GM12892 (cell line): Measurements from ENCODE around the gene RAB44.

Experiments
- POLR2A ChIP-seq: IDR thresholded peaks from 2 replicates; pipeline ENCODE4 v1.6.1; 2011; ENCODE audit warnings: low read depth, low read length, control low read depth
- POLR2AphosphoS5 ChIP-seq: IDR thresholded peaks from 2 replicates; pipeline ENCODE4 v1.6.1; 2011; ENCODE audit warnings: low read depth, low read length, control low read depth

DNA sequence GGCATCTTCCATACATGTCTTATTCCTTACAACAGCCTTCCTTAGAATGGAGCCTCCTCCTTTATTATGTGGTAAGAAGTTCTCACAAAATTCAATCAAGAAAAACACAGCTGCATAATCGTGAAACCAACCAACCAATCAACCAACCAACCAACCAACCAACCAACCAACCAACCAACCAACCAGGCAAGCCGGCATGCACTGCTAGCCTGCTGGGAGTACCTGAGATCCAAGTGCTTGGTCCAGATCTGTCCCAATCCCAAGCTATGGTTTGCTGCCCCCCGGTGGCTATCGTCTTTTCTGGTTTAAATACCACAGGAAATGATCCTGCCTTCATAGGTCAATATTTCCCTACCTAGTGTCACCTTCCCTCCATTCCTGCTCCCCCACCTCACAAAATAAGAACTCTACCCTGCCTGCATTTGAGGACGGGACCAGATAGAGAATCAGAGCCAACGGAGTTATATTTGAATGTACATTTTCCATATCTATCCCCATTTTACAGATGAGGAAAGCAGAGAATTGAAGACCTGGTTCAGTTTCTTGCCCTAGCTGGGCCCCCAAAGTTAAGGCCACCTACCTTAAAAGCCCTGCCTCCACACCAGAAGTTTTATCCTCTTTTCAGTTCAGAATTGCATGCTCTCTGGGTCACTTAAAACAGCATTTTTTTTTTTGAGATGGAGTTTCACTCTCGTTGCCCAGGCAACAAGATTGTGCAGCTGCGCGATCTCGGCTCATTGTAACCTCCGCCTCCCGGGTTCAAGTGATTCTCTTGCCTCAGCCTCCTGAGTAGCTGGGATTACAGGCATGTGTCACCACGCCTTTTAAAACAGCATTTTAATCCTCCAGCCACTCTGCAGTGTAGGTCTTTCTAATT, 27.1 kb downstream of the RAB44 start:
- no peak for TF ChIP-seq POLR2A
- TF ChIP-seq POLR2AphosphoS5 = no peak
